SK-N-SH (cell line): ENCODE measurements around the gene SRXN1. TPM values are rescaled to one million over a fixed set of nuclear protein-coding genes. Genes with fewer than 3 reads are reported as not detected.

Experiments used
- CTCF ChIA-PET: fragments of 300-600, 350-600 bp; formaldehyde crosslinking; extraction: SDS; loops from one replicate; lab custom pipeline; 2021; lab: Yijun Ruan, JAX
- POLR2A ChIA-PET: fragments of 350-600 bp; sonication (Branson Sonifier 250); formaldehyde crosslinking; extraction: SDS; loops from one replicate; lab custom pipeline; 2020; ENCODE audit warnings: antibody characterized with exemption, inconsistent platforms; lab: Yijun Ruan, JAX
- DNase-seq: peaks from one replicate; pipeline ENCODE4 v3.0.0; 2012
- H2AFZ ChIP-seq: fragments of 200-600 bp; sonication (generic); 2 replicates; pipeline ENCODE4 v1.8.1; 2016; ENCODE audit warnings: antibody characterized with exemption, mild to moderate bottlenecking, low read depth
- H3F3A ChIP-seq: fragments of 200-600 bp; sonication (generic); replicated peaks from 2 replicates; pipeline ENCODE3; 2016; ENCODE audit warnings: antibody characterized with exemption, mild to moderate bottlenecking; ENCODE audit not compliant: insufficient read depth
- H3K27ac ChIP-seq, 2 experiments: fragments of 200-500 bp in 1 of 2; fragments of 200-600 bp in 1 of 2; sonication (Bioruptor generic) in 1 of 2; sonication (generic), shearing (Covaris generic) in 1 of 2; 2 replicates each; pipeline versions ENCODE4 v1.5.1 to v1.6.1; 2014 to 2016; ENCODE audit warnings: low read depth in 2 of 2, inconsistent platforms in 1 of 2, low read length in 1 of 2, mild to moderate bottlenecking in 1 of 2, mixed read lengths in 1 of 2
- H3K27me3 ChIP-seq: fragments of 200-600 bp; sonication (generic), shearing (Covaris generic); 2 replicates; pipeline ENCODE4 v1.6.1; 2016; ENCODE audit warnings: mixed run types; ENCODE audit not compliant: insufficient read depth
- H3K36me3 ChIP-seq, 2 experiments: fragments of 200-500 bp in 1 of 2; fragments of 200-600 bp in 1 of 2; sonication (Bioruptor generic) in 1 of 2; sonication (generic) in 1 of 2; replicated peaks in 1 of 2; 2 replicates each; pipeline versions ENCODE3 to v1.5.1; 2014 to 2016; ENCODE audit warnings: low read length in 1 of 2, mild to moderate bottlenecking in 1 of 2; ENCODE audit not compliant: insufficient read depth in 2 of 2, control insufficient read depth in 1 of 2
- H3K4me1 ChIP-seq, 2 experiments: fragments of 200-500 bp in 1 of 2; fragments of 200-600 bp in 1 of 2; sonication (Bioruptor generic) in 1 of 2; sonication (generic), shearing (Covaris generic) in 1 of 2; 2 replicates each; pipeline versions ENCODE4 v1.5.1 to v1.6.1; 2014 to 2016; ENCODE audit warnings: low read depth in 1 of 2, low read length in 1 of 2, mixed run types in 1 of 2; ENCODE audit not compliant: insufficient read depth in 2 of 2, control insufficient read depth in 1 of 2
- H3K4me2 ChIP-seq: fragments of 200-600 bp; sonication (generic), shearing (Covaris generic); 2 replicates; pipeline ENCODE4 v1.6.1; 2017; ENCODE audit warnings: mixed run types
- H3K4me3 ChIP-seq, 2 experiments: fragments of 200-500 bp in 1 of 2; fragments of 200-600 bp in 1 of 2; sonication (Bioruptor generic) in 1 of 2; sonication (generic), shearing (Covaris generic) in 1 of 2; 2 replicates each; pipeline versions ENCODE4 v1.5.1 to v1.8.1; 2014 to 2016; ENCODE audit warnings: low read depth in 2 of 2, inconsistent platforms in 1 of 2, low read length in 1 of 2, mild to moderate bottlenecking in 1 of 2, mixed read lengths in 1 of 2, moderate library complexity in 1 of 2
- H3K79me2 ChIP-seq: fragments of 200-600 bp; sonication (generic); 2 replicates; pipeline ENCODE4 v1.8.1; 2017; ENCODE audit warnings: mild to moderate bottlenecking; ENCODE audit not compliant: insufficient read depth
- H3K9ac ChIP-seq: fragments of 200-600 bp; sonication (generic); 2 replicates; pipeline ENCODE4 v1.6.1; 2017; ENCODE audit warnings: mixed run types
- H3K9me2 ChIP-seq: fragments of 200-600 bp; sonication (generic); 2 replicates; pipeline ENCODE4 v1.6.1; 2017; ENCODE audit warnings: mixed run types
- H3K9me3 ChIP-seq: fragments of 200-600 bp; sonication (generic); 2 replicates; pipeline ENCODE4 v1.6.1; 2017; ENCODE audit warnings: mixed run types, mild to moderate bottlenecking, moderate library complexity
- H4K20me1 ChIP-seq: fragments of 200-600 bp; sonication (generic); 2 replicates; pipeline ENCODE4 v1.6.1; 2017; ENCODE audit warnings: mild to moderate bottlenecking, mixed run types; ENCODE audit not compliant: insufficient read depth
- ELF1 ChIP-seq: IDR thresholded peaks from 2 replicates; pipeline ENCODE4 v1.4.0; 2012
- EP300 ChIP-seq, 2 experiments: IDR thresholded peaks; 2 replicates each; pipeline versions ENCODE4 v1.4.0 to v1.6.1; 2012; ENCODE audit warnings: borderline replicate concordance in 1 of 2, low read depth in 1 of 2, low read length in 1 of 2
- EZH2phosphoT487 ChIP-seq: fragments of 200-600 bp; sonication (generic); IDR thresholded peaks from 2 replicates; pipeline ENCODE4 v1.6.1; 2017; ENCODE audit warnings: low read depth, mixed run types, mild to moderate bottlenecking, antibody characterized with exemption, moderate library complexity, borderline replicate concordance
- FOXM1 ChIP-seq: IDR thresholded peaks from 2 replicates; pipeline ENCODE4 v1.4.0; 2012; ENCODE audit warnings: low read depth, mild to moderate bottlenecking
- MEF2A ChIP-seq: IDR thresholded peaks from 2 replicates; pipeline ENCODE4 v1.4.0; 2012; ENCODE audit warnings: low read depth, borderline replicate concordance
- RAD21 ChIP-seq: IDR thresholded peaks from 2 replicates; pipeline ENCODE4 v1.6.1; 2012; ENCODE audit warnings: mild to moderate bottlenecking, low read length
- RCOR1 ChIP-seq: fragments of 150-350 bp; IDR thresholded peaks from 2 replicates; pipeline ENCODE4 v1.6.1; 2017; ENCODE audit warnings: antibody characterized with exemption, low read length
- SMC3 ChIP-seq: IDR thresholded peaks from 2 replicates; pipeline ENCODE4 v1.6.1; 2012; ENCODE audit warnings: low read depth, low read length, improper control_type of control experiment
- TAF1 ChIP-seq: IDR thresholded peaks from 2 replicates; pipeline ENCODE4 v1.6.1; 2012; ENCODE audit warnings: low read depth, mild to moderate bottlenecking, low read length, moderate library complexity, borderline replicate concordance
- TCF12 ChIP-seq: IDR thresholded peaks from 2 replicates; pipeline ENCODE4 v1.4.0; 2012
- WGBS: methylation state at CpG from one replicate; pipeline ENCODE4 v1.1.6; 2017; ENCODE audit warnings: low lambda C conversion rate; 5-methylcytosine and 5-hydroxymethylcytosine counted together
- polyA plus RNA-seq, 3 experiments: library from polyadenylated mRNA; depleted of rRNA; stranded (reverse); fragments of >200 nt; gene quantifications; 2 replicates each; pipeline ENCODE4 v1.2.3, GENCODE V29; 2012
- TF ChIP-seq, protein P1 (sequence below): IDR thresholded peaks from 2 replicates; pipeline ENCODE4 v1.4.0; 2012; ENCODE audit warnings: low read depth, borderline replicate concordance
- TF ChIP-seq, protein P2 (sequence below): IDR thresholded peaks from 2 replicates; pipeline ENCODE4; 2012
- TF ChIP-seq, protein P3 (sequence below): IDR thresholded peaks from 2 replicates; pipeline ENCODE4 v1.4.0; 2012; ENCODE audit warnings: low read depth
- TF ChIP-seq, protein P4 (sequence below): fragments of 150-350 bp; IDR thresholded peaks from 2 replicates; pipeline ENCODE4 v1.6.1; 2016; ENCODE audit warnings: mild to moderate bottlenecking, low read depth, low read length
- TF ChIP-seq, protein P5 (sequence below): fragments of 150-350 bp; IDR thresholded peaks from 2 replicates; pipeline ENCODE4 v1.6.1; 2017; ENCODE audit warnings: antibody characterized with exemption, low read length, low read depth, borderline replicate concordance

Gene SRXN1
- polyA plus RNA-seq, 1 of the 3 experiments (the other 2 are of a cell fraction) = 26.2 TPM

DNA sequence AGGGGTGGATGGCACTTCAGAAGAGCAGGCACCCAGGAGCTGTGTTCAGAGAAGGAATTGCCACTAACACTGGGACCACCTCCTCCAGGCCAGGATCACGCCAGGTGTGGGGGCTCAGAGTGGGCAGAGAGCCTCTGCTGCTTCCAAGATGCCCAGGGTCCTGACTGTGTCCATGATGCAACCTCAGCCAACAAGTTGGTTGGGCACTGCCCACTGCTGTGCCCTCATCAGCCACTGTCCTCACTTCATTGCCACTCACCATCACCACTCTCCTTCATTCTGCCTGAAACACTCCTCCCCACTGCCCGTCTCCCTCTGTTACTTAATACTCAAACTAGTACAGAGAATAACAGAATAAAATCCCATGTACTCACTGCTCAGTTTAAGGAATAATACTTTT, 26.4 kb downstream of the SRXN1 start:
- Histone ChIP-seq H3K27ac (no peak overlapping the region), H3K9ac (no peak overlapping the region), H3K27me3 (no peaks in the 10 kb centered on the region; the same call in 1 of the 2 replicates), H3K4me3 (no peak overlapping the region), H3K9me2 (no peaks in the 10 kb centered on the region), H4K20me1 (no peaks in the 10 kb centered on the region), H3K4me1 (no peaks in the 10 kb centered on the region), H3K4me2 (no peak overlapping the region), H3K79me2 (no peaks in the 10 kb centered on the region), H3K9me3 (no peaks in the 10 kb centered on the region), H3K36me3 (no peaks in the 10 kb centered on the region), H3F3A (no peaks in the 10 kb centered on the region), H2AFZ (no peak overlapping the region)
- no peak for DNase-seq
- WGBS = 16% methylated on average over 2 of the region's 2 CpGs
- POLR2A ChIA-PET = no interaction called here
- CTCF ChIA-PET = interaction anchor here (0.9 to 1.2 kb wide), 2 partner anchors 15 to 19 kb away, joined by 3 to 4 read pairs; no protein-coding TSS in a partner anchor
- TF ChIP-seq TCF12 = no peak
- TF ChIP-seq RCOR1 = no peak
- TF ChIP-seq TAF1 = no peak
- TF ChIP-seq, protein P1, sequence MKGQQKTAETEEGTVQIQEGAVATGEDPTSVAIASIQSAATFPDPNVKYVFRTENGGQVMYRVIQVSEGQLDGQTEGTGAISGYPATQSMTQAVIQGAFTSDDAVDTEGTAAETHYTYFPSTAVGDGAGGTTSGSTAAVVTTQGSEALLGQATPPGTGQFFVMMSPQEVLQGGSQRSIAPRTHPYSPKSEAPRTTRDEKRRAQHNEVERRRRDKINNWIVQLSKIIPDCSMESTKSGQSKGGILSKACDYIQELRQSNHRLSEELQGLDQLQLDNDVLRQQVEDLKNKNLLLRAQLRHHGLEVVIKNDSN = no peak
- TF ChIP-seq, protein P2, sequence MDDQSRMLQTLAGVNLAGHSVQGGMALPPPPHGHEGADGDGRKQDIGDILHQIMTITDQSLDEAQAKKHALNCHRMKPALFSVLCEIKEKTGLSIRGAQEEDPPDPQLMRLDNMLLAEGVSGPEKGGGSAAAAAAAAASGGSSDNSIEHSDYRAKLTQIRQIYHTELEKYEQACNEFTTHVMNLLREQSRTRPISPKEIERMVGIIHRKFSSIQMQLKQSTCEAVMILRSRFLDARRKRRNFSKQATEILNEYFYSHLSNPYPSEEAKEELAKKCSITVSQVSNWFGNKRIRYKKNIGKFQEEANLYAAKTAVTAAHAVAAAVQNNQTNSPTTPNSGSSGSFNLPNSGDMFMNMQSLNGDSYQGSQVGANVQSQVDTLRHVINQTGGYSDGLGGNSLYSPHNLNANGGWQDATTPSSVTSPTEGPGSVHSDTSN = no peak
- TF ChIP-seq FOXM1 = no peak
- TF ChIP-seq, protein P3, sequence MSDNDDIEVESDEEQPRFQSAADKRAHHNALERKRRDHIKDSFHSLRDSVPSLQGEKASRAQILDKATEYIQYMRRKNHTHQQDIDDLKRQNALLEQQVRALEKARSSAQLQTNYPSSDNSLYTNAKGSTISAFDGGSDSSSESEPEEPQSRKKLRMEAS = no peak
- TF ChIP-seq EZH2phosphoT487 = no peak
- TF ChIP-seq EP300 (IDR thresholded peaks at IDR 0.05; ENCODE audit: borderline replicate concordance in 1 of 2, low read depth in 1 of 2, low read length in 1 of 2) = no peak
- TF ChIP-seq, protein P4, sequence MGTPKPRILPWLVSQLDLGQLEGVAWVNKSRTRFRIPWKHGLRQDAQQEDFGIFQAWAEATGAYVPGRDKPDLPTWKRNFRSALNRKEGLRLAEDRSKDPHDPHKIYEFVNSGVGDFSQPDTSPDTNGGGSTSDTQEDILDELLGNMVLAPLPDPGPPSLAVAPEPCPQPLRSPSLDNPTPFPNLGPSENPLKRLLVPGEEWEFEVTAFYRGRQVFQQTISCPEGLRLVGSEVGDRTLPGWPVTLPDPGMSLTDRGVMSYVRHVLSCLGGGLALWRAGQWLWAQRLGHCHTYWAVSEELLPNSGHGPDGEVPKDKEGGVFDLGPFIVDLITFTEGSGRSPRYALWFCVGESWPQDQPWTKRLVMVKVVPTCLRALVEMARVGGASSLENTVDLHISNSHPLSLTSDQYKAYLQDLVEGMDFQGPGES = no peak
- no peak for TF ChIP-seq RAD21

DNA sequence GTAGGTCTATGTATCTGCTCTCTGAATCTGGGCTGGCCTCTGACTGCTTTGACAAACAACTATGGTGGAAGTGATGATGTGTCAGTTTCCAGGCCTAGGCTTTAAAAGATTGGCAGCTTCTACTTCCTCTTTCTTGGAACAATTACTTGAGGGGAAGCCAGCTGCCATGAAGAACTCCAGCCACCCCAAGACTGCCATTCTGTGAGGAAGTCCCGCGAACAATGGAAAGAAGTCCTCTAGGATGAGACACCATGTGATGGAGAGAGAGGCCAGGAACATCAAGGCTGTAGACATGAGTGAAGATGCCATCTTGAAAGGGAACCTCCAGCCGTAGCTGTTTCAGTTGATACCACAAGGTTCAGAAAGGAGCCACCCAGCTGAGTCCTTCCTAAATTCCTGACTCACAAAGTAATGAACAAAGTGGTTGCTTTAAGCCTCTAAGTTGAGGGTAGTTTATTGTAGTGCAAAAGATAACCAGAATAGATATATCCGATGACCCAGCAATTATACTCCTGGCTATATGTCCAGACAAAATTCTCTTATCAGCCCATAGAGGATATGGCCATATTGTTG, 27.6 kb downstream of the SRXN1 start:
- no peak overlapping the region for H2AFZ ChIP-seq
- TF ChIP-seq EZH2phosphoT487 (no peak), MEF2A (no peak), ELF1 (no peak), EP300 (IDR thresholded peaks at IDR 0.05; ENCODE audit: borderline replicate concordance in 1 of 2, low read depth in 1 of 2, low read length in 1 of 2) (no peak), SMC3 (no peak)
- TF ChIP-seq, protein P5, sequence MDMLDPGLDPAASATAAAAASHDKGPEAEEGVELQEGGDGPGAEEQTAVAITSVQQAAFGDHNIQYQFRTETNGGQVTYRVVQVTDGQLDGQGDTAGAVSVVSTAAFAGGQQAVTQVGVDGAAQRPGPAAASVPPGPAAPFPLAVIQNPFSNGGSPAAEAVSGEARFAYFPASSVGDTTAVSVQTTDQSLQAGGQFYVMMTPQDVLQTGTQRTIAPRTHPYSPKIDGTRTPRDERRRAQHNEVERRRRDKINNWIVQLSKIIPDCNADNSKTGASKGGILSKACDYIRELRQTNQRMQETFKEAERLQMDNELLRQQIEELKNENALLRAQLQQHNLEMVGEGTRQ = no peak
- TF ChIP-seq, protein P4 = no peak
- TF ChIP-seq, all 33 proteins: peak for 0
- WGBS = 65% methylated on average over 4 of the region's 4 CpGs
- ChIA-PET CTCF (interaction anchor here (0.9 to 4.9 kb wide), 3 partner anchors 16 to 20 kb away, joined by 3 to 23 read pairs (median 4); no protein-coding TSS in a partner anchor), POLR2A (no interaction called here)
- H3K36me3 ChIP-seq = no peaks in the 10 kb centered on the region
- H3K4me1 ChIP-seq = no peaks in the 10 kb centered on the region
- no peak overlapping the region for H3K4me3 ChIP-seq
- H3K9ac ChIP-seq = no peak overlapping the region
- no peaks in the 10 kb centered on the region for H4K20me1 ChIP-seq
- H3K9me2 ChIP-seq = no peaks in the 10 kb centered on the region
- no peak for DNase-seq
- H3K27me3 ChIP-seq = no peaks in the 10 kb centered on the region; the same call in 1 of the 2 replicates
- no peak overlapping the region for H3K27ac ChIP-seq
- no peaks in the 10 kb centered on the region for H3K79me2 ChIP-seq
- no peak overlapping the region for H3K4me2 ChIP-seq
- no peaks in the 10 kb centered on the region for H3K9me3 ChIP-seq
- no peaks in the 10 kb centered on the region for H3F3A ChIP-seq
